ENCODE measurements around the gene LAMA4.

GRCh38 chr6:112180095-112180820 lies 74.1 kb downstream of the LAMA4 start:
- TF ChIP-seq POLR2AphosphoS5 (IDR thresholded peaks at IDR 0.05) (no peak), CTCF (IDR thresholded peaks at IDR 0.05) (peak; percentile 39 to 67 (median 64)), EP300 (IDR thresholded peaks at IDR 0.05) (no peak)
